Activated T-cell treated with anti-CD3 and anti-CD28 coated beads, Interleukin-2, amount 50 U/mL, for 72 hours (primary cell): ENCODE measurements around the gene PEX1. TPM values are rescaled to one million over a fixed set of nuclear protein-coding genes. Genes with fewer than 3 reads are reported as not detected.
"Not testable (repeated sequence)": the region's sequence is repeated elsewhere in the genome, so short reads cannot be mapped to it uniquely, and the experiment has no call there.

ENCODE experiments used
- ATAC-seq, 2 donors: fragments of 150-1000 bp; cut with Tn5 transposase; replicated peaks in 1 of 2; 2 replicates each; pipeline ENCODE4 v1.10.0; 2021; ENCODE audit warnings: moderate library complexity in 2 of 2, mild to moderate bottlenecking in 1 of 2
- DNase-seq, 2 donors: peaks; one replicate each; pipeline ENCODE4 v3.0.0; 2021 to 2022; ENCODE audit warnings: mixed read lengths in 1 of 2
- H3K27ac Mint-ChIP-seq: one replicate; pipeline ENCODE4 v1.8.0; 2022; ENCODE audit warnings: mild to moderate bottlenecking, moderate library complexity, mixed read lengths
- H3K27me3 Mint-ChIP-seq: one replicate; pipeline ENCODE4 v1.8.0; 2022; ENCODE audit warnings: low read depth, mixed read lengths
- H3K36me3 Mint-ChIP-seq, 2 donors: one replicate each; pipeline ENCODE4 v1.8.0; 2022; ENCODE audit warnings: mixed read lengths in 2 of 2, mild to moderate bottlenecking in 1 of 2; ENCODE audit not compliant: insufficient read depth in 2 of 2
- H3K4me1 Mint-ChIP-seq: one replicate; pipeline ENCODE4 v1.8.0; 2022; ENCODE audit warnings: low read depth, mixed read lengths
- H3K4me3 Mint-ChIP-seq, 2 donors: one replicate each; pipeline ENCODE4 v1.8.0; 2022; ENCODE audit warnings: mild to moderate bottlenecking in 2 of 2, mixed read lengths in 2 of 2, moderate library complexity in 2 of 2
- H3K9me3 Mint-ChIP-seq, 2 donors: one replicate each; pipeline ENCODE4 v1.8.0; 2022; ENCODE audit warnings: mixed read lengths in 2 of 2
- total RNA-seq, 2 donors: library from RNA; stranded (reverse); gene quantifications; one replicate each; pipeline ENCODE4 v1.2.3, GENCODE V29; 2022

Gene PEX1
- 10 to 100 TPM; 20.8 to 22.8 TPM for total RNA-seq

DNA sequence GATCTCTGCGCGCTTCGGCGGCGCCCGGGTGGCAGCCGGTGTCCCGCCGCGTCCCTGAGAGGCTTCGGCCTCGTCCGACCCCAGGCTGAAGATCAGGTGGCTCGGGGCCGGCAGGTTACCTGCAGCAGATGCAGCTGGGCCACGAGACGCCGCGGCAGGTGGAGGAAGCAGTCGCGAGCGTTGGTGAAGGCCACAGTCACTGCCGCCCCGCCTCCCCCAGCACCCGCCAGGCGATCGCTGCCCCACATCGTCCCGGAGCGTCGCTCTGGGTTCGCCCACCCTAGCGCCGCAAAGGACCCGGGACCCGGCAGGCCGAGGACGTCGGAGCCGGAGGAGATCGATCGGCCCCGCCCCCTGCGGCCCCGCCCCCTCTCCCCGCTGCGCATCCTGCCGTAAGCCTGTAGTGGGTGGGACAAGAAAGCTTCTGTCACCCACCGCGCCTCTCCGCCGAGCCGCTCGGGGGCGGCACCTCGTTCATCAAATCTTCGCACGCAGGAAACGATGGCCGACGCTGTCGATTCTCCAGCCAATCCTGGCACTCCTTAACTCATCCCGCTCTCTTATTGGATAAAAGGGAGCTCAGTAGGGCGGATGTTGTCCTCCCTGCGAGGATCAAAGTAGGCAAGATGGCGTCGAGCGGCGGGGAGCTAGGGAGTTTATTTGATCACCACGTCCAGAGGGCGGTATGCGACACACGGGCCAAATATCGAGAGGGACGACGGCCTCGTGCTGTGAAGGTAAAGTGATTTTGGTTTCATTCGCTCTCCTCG lies at the start of gene PEX1, which contains the start of gene RBM48:
Gene PEX1 (minus strand): TSS at position 333 of the 770 bp plus-strand sequence. CDS start 85 bp downstream, at position 248.
Gene RBM48 (plus strand): TSS at position 608 of the 770 bp plus-strand sequence. CDS start 19 bp downstream, at position 627.
- Mint-ChIP-seq H3K27me3 (no peaks in the 10 kb centered on the region), H3K9me3 (no peaks in the 10 kb centered on the region), H3K4me3 (peak within 1 kb of the TSS; percentile 80 to 96), H3K36me3 (peaks cover 7 to 9% of the 10 kb centered on the region in 2 donors), H3K27ac (peak within 1 kb of the TSS; percentile 95), H3K4me1 (peaks cover 36% of the 10 kb centered on the region)
- DNase-seq (peak; percentile 93 to 96), ATAC-seq (peak; percentile 93)

DNA sequence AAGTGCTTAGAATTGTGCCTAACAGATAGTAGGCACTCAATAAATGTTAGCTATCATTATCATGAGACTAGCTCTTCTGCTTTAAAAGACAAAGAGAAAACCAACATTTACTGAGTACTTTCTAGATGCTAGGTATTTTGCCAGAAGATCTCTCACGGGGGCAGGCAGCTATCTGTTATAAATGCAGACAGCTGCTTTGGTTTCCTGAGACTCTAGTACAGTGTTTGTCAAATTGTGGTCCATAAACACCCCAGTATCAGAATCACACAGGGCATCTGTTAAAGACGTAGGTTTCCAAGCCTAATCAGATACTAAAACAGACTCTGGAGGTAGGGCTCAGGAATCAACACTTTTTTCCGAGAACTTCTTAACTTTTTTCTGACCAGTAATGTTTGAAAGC lies 48.0 kb upstream of the PEX1 start:
- DNase-seq (no peak), ATAC-seq (no peak)
- H3K4me3 Mint-ChIP-seq = no peak overlapping the region
- H3K9me3 Mint-ChIP-seq = no peaks in the 10 kb centered on the region
- peak overlapping the region; percentile 12 for H3K27ac Mint-ChIP-seq
- H3K36me3 Mint-ChIP-seq = peaks cover 10 to 37% of the 10 kb centered on the region in 2 donors
- H3K27me3 Mint-ChIP-seq = no peaks in the 10 kb centered on the region
- H3K4me1 Mint-ChIP-seq = no peaks in the 10 kb centered on the region

DNA sequence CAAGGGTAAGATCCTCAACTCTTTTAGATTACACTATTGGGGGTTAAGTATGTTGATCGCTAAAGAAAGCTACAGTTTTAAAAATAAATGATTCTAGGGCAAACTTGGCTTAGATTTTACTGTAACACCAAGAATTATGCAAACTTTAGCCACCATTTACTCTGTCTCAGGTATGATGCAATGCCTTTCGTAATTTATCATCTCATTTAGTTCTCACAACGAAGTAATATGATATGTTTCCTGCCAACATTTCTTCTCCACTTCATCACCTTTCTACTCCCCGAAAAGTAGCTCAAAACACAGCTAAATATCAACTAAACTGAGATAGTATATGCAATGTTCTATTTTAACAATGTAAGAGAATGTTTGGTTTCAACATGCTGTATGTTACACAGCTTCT lies 40.8 kb upstream of the PEX1 start:
- H3K36me3 Mint-ChIP-seq = peaks cover 11 to 35% of the 10 kb centered on the region in 2 donors
- ATAC-seq (no peak), DNase-seq (no peak)
- no peaks in the 10 kb centered on the region for H3K4me1 Mint-ChIP-seq
- no peaks in the 10 kb centered on the region for H3K9me3 Mint-ChIP-seq
- no peak overlapping the region for H3K4me3 Mint-ChIP-seq
- H3K27ac Mint-ChIP-seq = peak overlapping the region; percentile 77
- H3K27me3 Mint-ChIP-seq = no peaks in the 10 kb centered on the region

DNA sequence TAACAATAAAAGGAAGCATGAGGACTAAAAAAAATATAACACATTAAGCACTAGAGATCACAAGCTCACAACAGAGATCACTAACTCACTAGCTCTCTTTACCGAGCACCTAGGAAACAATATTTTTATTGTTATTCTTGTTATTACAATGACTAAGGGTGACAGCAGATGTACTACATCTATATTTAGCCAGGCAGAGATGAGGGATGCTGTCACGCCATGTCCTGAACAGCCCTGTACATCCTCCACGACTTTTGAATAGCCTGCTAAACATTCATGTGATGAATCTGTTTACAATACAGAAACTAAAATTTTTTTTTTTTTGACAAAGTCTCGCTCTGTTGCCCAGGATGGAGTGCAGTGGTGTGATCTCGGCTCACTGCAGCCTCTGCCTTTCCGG lies 39.1 kb upstream of the PEX1 start:
- no peaks in the 10 kb centered on the region for H3K9me3 Mint-ChIP-seq
- peaks cover 8 to 37% of the 10 kb centered on the region in 2 donors for H3K36me3 Mint-ChIP-seq

DNA sequence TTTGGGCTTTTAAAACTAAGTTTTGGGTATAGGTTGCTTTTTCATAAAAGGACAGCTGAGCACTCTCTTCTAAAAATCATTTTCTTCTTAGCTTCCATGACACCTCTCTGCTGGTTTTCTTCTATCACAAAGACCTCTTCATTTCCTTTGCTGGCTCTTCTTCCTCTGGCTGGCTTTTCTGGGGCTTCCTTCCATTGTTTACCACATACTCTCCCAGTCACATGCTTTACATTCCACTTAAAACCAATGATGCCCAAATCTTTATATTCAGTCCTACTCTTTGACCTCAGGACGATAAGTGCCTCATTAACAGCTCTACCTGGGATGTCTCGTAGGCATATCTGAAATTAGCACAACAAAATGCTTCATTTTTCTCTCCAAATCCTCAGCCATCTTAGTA lies 35.0 kb upstream of the PEX1 start:
- ATAC-seq (no peak), DNase-seq (no peak)
- Mint-ChIP-seq H3K4me1 (no peaks in the 10 kb centered on the region), H3K4me3 (no peak overlapping the region), H3K9me3 (no peaks in the 10 kb centered on the region), H3K27me3 (no peaks in the 10 kb centered on the region), H3K36me3 (peaks cover 5 to 23% of the 10 kb centered on the region in 2 donors), H3K27ac (peak overlapping the region; percentile 53)

More for the DNA sequence above, 39.1 kb upstream of the PEX1 start:
- no peak overlapping the region for H3K4me3 Mint-ChIP-seq
- no peaks in the 10 kb centered on the region for H3K27me3 Mint-ChIP-seq
- no peaks in the 10 kb centered on the region for H3K4me1 Mint-ChIP-seq
- DNase-seq (no peak), ATAC-seq (no peak)
- H3K27ac Mint-ChIP-seq = no peak overlapping the region

DNA sequence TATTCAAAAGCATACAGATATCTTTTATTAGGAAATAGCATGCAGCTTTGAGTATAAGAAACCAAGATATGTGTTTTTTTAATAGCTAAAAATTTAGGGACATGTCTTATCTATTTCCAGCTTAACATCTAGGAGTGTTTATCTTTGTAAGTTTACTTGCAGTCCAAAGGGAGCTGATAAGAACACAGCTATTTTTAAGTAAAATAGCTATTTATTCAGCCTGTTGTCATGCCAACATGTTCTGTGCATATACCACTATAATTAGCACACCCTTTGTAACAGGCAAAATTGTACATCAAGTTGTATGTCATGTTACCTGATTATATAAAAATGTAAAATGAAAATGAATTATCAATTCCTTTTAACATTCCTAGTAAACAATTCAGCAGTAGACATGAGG lies 32.3 kb upstream of the PEX1 start:
- H3K27ac Mint-ChIP-seq = no peak overlapping the region
- no peaks in the 10 kb centered on the region for H3K9me3 Mint-ChIP-seq
- no peaks in the 10 kb centered on the region for H3K27me3 Mint-ChIP-seq
- no peak for DNase-seq
- no peak overlapping the region for H3K4me3 Mint-ChIP-seq
- peaks cover 4 to 14% of the 10 kb centered on the region in 2 donors for H3K36me3 Mint-ChIP-seq
- H3K4me1 Mint-ChIP-seq = no peaks in the 10 kb centered on the region
- ATAC-seq = no peak

DNA sequence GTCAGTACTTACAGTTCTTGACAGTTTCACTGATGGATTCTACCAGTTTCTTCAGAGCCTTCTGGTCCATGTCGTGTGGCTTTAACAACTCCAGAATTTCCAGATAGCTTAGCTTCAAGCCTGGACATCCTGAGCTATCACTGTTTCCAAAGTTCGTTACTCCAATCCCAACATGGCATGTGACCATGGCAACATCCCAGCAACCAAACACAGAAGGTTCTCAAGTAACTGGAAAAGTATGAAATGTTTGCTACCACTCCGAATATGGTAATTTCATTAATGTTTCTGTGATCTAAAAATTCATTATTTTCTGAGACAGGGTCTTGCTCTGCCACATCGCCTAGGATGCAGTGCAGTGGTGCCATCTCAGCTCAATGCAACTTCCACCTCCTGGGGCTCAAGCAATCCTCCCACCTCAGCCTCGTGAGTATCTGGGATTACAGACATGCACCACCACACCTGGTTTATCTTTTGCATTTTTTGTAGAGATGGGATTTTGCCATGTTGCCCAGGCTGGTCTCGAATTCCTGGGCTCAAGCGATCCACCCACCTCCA lies 29.6 kb upstream of the PEX1 start:
- DNase-seq (no peak), ATAC-seq (no peak)
- Mint-ChIP-seq H3K27ac (no peak overlapping the region), H3K4me3 (no peak overlapping the region), H3K9me3 (no peaks in the 10 kb centered on the region), H3K36me3 (peaks cover 0 to 1% of the 10 kb centered on the region in 2 donors), H3K27me3 (no peaks in the 10 kb centered on the region), H3K4me1 (no peaks in the 10 kb centered on the region)

DNA sequence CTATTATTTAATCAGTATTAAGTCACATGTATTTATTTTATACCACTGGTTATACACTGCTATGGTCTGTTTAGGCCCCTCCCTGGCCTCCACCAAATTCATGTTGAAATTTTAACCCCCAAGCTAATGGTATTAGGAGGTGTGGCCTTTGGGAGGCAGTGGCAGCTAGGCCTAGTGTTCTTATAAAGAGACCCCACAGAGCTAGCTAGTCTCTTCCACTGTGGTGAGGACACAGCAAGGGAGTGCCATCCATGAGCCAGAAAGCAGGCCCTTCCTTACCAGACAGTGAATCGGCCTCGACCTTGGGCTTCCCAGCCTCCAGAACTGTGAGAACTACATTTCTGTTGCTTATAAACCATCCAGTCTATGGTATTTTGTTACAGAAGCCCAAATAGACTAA lies 28.9 kb upstream of the PEX1 start:
- ATAC-seq (no peak), DNase-seq (no peak)
- no peaks in the 10 kb centered on the region for H3K27me3 Mint-ChIP-seq
- no peaks in the 10 kb centered on the region for H3K9me3 Mint-ChIP-seq
- H3K36me3 Mint-ChIP-seq = peaks cover 0 to 1% of the 10 kb centered on the region in 2 donors
- no peaks in the 10 kb centered on the region for H3K4me1 Mint-ChIP-seq
- H3K27ac Mint-ChIP-seq = no peak overlapping the region
- H3K4me3 Mint-ChIP-seq = no peak overlapping the region

DNA sequence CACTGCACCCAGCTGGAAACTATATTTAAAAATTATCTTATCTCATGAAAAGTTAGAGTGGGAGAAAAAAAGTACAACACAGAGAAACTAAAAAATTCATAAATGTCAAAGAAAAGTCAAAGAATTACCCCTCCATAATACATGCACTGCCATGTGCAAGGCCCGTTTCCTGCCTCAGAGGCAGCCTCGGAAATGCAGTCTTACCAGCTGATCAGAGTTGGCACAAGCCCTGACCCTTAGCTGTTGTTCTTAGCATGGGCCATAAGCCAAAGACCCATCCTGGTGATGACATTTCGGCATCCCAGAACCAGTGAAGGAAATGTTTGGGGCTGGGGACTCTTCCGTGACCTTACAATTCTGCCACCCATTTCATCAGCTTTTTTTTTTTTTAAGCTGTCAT lies 21.9 kb upstream of the PEX1 start:
- Mint-ChIP-seq H3K4me1 (no peaks in the 10 kb centered on the region), H3K9me3 (no peaks in the 10 kb centered on the region), H3K36me3 (no peaks in the 10 kb centered on the region), H3K4me3 (no peak overlapping the region), H3K27ac (no peak overlapping the region), H3K27me3 (no peaks in the 10 kb centered on the region)
- DNase-seq (no peak), ATAC-seq (no peak)

DNA sequence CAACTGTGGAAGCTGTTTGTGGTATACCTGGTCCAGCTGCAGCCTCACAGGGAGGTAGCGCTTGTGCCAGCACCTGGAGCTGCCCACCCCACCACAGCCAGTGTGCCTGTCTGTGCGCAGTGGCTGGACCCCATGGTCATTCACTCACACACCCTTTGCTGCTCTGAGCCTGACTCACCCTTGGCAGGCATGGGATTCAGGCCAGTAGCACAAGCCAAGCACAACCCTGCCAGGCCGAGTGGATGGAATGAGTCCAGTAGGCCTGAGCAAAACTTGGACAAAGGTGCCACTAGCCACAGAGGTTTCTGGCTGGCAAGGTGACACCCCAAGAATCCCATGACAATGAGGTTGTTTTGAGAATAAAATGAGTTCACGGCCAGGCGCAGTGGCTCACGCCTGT lies 19.3 kb upstream of the PEX1 start:
- Mint-ChIP-seq H3K4me3 (no peak overlapping the region), H3K27me3 (no peaks in the 10 kb centered on the region), H3K27ac (no peak overlapping the region), H3K9me3 (peaks cover 0 to 1% of the 10 kb centered on the region in 2 donors), H3K36me3 (no peaks in the 10 kb centered on the region), H3K4me1 (no peaks in the 10 kb centered on the region)
- DNase-seq = no peak
- ATAC-seq = peak in 1 of 2 donors; percentile 32

DNA sequence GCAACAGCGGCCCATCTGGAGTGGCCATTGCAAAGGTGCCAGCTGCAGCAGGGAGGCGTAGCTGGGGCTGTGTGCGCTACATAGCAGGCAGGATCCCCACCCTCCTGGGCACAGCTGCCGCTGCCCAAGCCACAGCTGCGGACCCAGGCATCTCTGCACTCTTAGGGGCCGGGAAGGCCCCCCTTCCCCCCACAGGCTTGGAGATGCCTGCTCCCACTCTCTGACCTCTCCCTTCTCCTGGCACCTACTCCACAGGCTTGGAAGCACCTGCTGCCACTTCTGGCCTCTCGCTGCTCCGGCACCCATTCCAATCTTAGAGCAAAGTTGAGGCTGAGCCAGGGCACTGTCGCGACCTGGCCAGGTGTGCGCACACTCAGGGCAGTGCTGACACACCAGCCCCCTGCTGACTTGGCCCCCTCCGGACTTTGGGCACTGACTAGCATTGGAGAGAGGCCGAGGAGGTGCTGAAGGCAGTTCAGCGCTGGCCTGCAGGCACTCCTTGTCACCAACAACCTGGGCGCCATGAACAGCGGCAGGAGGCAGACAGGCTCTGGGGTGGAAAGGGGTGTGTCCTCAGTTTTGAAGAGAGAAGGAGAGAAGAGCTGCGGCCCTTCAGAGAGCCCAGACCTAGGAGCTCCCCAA lies 18.7 kb upstream of the PEX1 start:
- H3K27ac Mint-ChIP-seq = no peak overlapping the region
- no peaks in the 10 kb centered on the region for H3K4me1 Mint-ChIP-seq
- no peak overlapping the region for H3K4me3 Mint-ChIP-seq
- peaks cover 0 to 1% of the 10 kb centered on the region in 2 donors for H3K9me3 Mint-ChIP-seq
- DNase-seq (no peak), ATAC-seq (peak in 1 of 2 donors; percentile 27)
- H3K27me3 Mint-ChIP-seq = no peaks in the 10 kb centered on the region
- no peaks in the 10 kb centered on the region for H3K36me3 Mint-ChIP-seq

DNA sequence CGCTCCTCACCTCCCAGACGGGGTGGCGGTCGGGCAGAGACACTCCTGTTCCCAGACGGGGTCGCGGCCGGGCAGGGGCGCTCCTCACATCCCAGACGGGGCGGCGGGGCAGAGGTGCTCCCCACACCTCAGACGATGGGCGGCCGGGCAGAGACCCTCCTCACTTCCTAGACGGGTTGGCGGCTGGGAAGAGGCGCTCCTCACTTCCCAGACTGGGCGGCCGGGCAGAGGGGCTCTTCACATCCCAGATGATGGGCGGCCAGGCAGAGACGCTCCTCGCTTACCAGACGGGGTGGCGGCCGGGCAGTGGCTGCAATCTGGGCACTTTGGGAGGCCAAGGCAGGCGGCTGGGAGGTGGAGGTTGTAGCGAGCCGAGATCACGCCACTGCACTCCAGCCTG lies 16.8 kb upstream of the PEX1 start:
- not testable (repeated sequence) for H3K36me3 Mint-ChIP-seq, H3K9me3 Mint-ChIP-seq, H3K27me3 Mint-ChIP-seq, H3K4me1 Mint-ChIP-seq, DNase-seq, H3K4me3 Mint-ChIP-seq, ATAC-seq, H3K27ac Mint-ChIP-seq

DNA sequence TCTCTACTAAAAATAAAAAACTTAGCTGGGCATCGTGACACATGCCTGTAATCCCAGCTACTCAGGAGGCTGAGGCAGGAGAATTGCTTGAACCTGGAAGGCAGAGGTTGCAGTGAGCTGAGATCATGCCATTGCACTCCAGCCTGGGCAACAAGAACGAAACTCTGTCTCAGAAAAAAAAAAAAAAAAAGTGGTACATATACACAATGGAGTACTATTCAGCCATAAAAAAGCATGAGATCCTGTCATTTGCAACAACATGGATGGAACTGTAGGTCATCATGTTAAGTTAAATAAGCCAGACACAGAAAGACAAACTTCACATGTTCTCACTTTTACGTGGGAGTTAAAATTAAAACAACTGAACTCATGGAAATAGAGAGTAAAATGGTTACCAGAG lies 15.2 kb upstream of the PEX1 start:
- not testable (repeated sequence) for H3K4me1 Mint-ChIP-seq, H3K4me3 Mint-ChIP-seq, DNase-seq, H3K36me3 Mint-ChIP-seq, H3K27ac Mint-ChIP-seq, H3K9me3 Mint-ChIP-seq, ATAC-seq, H3K27me3 Mint-ChIP-seq
